Right cardiac atrium (tissue), 5 donors: ENCODE results near the gene TRIM54. TPM values are rescaled to one million over a fixed set of nuclear protein-coding genes. Genes with fewer than 3 reads are reported as not detected.

Experiments
- ATAC-seq, 2 donors: fragments of 200-7000 bp; cut with Tn5 transposase; one replicate each; pipeline versions ENCODE4 v1.8.0 to v1.9.1; 2020; ENCODE audit warnings: moderate library complexity in 2 of 2, mild to moderate bottlenecking in 1 of 2
- DNase-seq, 3 donors: peaks; one replicate each; pipeline ENCODE4 v3.0.0-alpha.2; 2020
- H3K27ac ChIP-seq: one replicate; pipeline ENCODE4 v1.5.1; 2013; ENCODE audit warnings: mild to moderate bottlenecking, low read length, control low read depth, moderate library complexity
- H3K27me3 ChIP-seq: one replicate; pipeline ENCODE4 v1.6.1; 2013; ENCODE audit not compliant: control insufficient read depth, insufficient read depth
- H3K4me1 ChIP-seq: one replicate; pipeline ENCODE4 v1.6.1; 2013; ENCODE audit warnings: low read length; ENCODE audit not compliant: control insufficient read depth, insufficient read depth
- H3K4me3 ChIP-seq: one replicate; pipeline ENCODE4 v1.5.1; 2013; ENCODE audit warnings: low read length, control low read depth
- H3K9me3 ChIP-seq: one replicate; pipeline ENCODE4 v1.6.1; 2013; ENCODE audit warnings: low read length; ENCODE audit not compliant: control insufficient read depth
- WGBS: extraction: QIAGEN DNeasy Blood & Tissue Kit; methylation state at CpG from one replicate; pipeline ENCODE4 v1.1.7; 2013; 5-methylcytosine and 5-hydroxymethylcytosine counted together
- intact Hi-C, 4 donors: fragments of 100-400 bp; cut with DNase I; formaldehyde crosslinking; loops; one replicate each; pipeline versions ENCODE4 v1.11.0 to v1.14.0; 2022 to 2023
- polyA plus RNA-seq: library from polyadenylated mRNA; stranded (reverse); fragments of 200-250 nt; gene quantifications from one replicate; pipeline ENCODE4 v1.2.3, GENCODE V29; 2013
- total RNA-seq, 4 donors: library from RNA; stranded (reverse); fragmentation: NEBNext Ultra II Directional; extraction: Animal tissue kit (Norgen Biotek cat#: 25700); gene quantifications; one replicate each; pipeline ENCODE4 v1.2.1, GENCODE V29; 2021
- donor health status: healthy with polysubstance abuse.
- donor health status: DM: no; HTN: yes; CAD: no.
- donor health status: DM: no; HTN: no; CAD: no.
- donor health status: DM: no; HTN: yes; CAD: no; lungs with severe emphysema.
- donor health status: DM: yes; HTN: yes; CAD: no.

Gene TRIM54
- total and polyA plus RNA-seq, 5 donors = 101 to 188 (median 144) TPM

GRCh38 chr2:27243391-27244130 is 38.7 kb upstream of the TRIM54 start:
- Histone ChIP-seq H3K9me3 (no peaks in the 10 kb centered on the region), H3K4me3 (no peak overlapping the region), H3K27me3 (no peaks in the 10 kb centered on the region), H3K27ac (peak overlapping the region; percentile 60), H3K4me1 (peaks cover 1% of the 10 kb centered on the region)
- intact Hi-C loops = no loop called here
- DNase-seq (peak in 2 of 3 donors; percentile 46 to 54), ATAC-seq (peak; percentile 40 to 42)
- 61% methylated on average over 19 of the region's 19 CpGs for WGBS

- H3K4me1 ChIP-seq = peaks cover 1% of the 10 kb centered on the region
- H3K9me3 ChIP-seq = no peaks in the 10 kb centered on the region
- H3K27ac ChIP-seq = peak overlapping the region; percentile 15
- no peaks in the 10 kb centered on the region for H3K27me3 ChIP-seq
- 65% methylated on average over 10 of the region's 10 CpGs for WGBS
- no peak for ATAC-seq
- intact Hi-C loops = loop anchor here in 1 of 4 donors (5.0 kb wide), 1 partner anchor 37 kb away; the partner anchor contains the start of gene TRIM54
- DNase-seq = peak in 1 of 3 donors; percentile 10
- no peak overlapping the region for H3K4me3 ChIP-seq
Observed at GRCh38 chr2:27245116-27245515, 37.1 kb upstream of the TRIM54 start.

GRCh38 chr2:27245626-27246025 is 36.6 kb upstream of the TRIM54 start:
- 38% methylated on average over 4 of the region's 4 CpGs for WGBS
- Histone ChIP-seq H3K4me1 (peaks cover 1% of the 10 kb centered on the region), H3K4me3 (no peak overlapping the region), H3K27ac (no peak overlapping the region), H3K27me3 (no peaks in the 10 kb centered on the region), H3K9me3 (no peaks in the 10 kb centered on the region)
- ATAC-seq = no peak
- intact Hi-C loops = loop anchor here in 1 of 4 donors (5.0 kb wide), 1 partner anchor 37 kb away; the partner anchor contains the start of gene TRIM54
- no peak for DNase-seq

- no peaks in the 10 kb centered on the region for H3K9me3 ChIP-seq
- intact Hi-C loops = loop anchor here in 1 of 4 donors (5.0 kb wide), 1 partner anchor 34 kb away; the partner anchor contains the start of gene TRIM54
- 67% methylated on average over 4 of the region's 4 CpGs for WGBS
- H3K27ac ChIP-seq = no peak overlapping the region
- ATAC-seq = no peak
- DNase-seq = no peak
- H3K4me3 ChIP-seq = no peak overlapping the region
- no peaks in the 10 kb centered on the region for H3K27me3 ChIP-seq
- H3K4me1 ChIP-seq = peaks cover 1% of the 10 kb centered on the region
Observed at GRCh38 chr2:27247893-27248292, 34.3 kb upstream of the TRIM54 start.

- H3K27ac ChIP-seq = no peak overlapping the region
- no peak overlapping the region for H3K4me3 ChIP-seq
- no peak for ATAC-seq
- H3K27me3 ChIP-seq = no peaks in the 10 kb centered on the region
- DNase-seq = peak in 1 of 3 donors; percentile 15
- WGBS = 46% methylated on average over 12 of the region's 12 CpGs
- peaks cover 1% of the 10 kb centered on the region for H3K4me1 ChIP-seq
- intact Hi-C loops = loop anchor here in 1 of 4 donors (5.0 kb wide), 1 partner anchor 33 kb away; the partner anchor contains the start of gene TRIM54
- H3K9me3 ChIP-seq = no peaks in the 10 kb centered on the region
Observed at GRCh38 chr2:27249159-27249890, 32.9 kb upstream of the TRIM54 start.

GRCh38 chr2:27249891-27250651 is 32.2 kb upstream of the TRIM54 start:
- no peaks in the 10 kb centered on the region for H3K27me3 ChIP-seq
- H3K4me1 ChIP-seq = no peaks in the 10 kb centered on the region
- DNase-seq = peak; percentile 57 to 86 (median 83)
- no peaks in the 10 kb centered on the region for H3K9me3 ChIP-seq
- intact Hi-C loops = loop anchor here in 1 of 4 donors (5.0 kb wide), 1 partner anchor 32 kb away; the partner anchor contains the start of gene TRIM54
- H3K4me3 ChIP-seq = no peak overlapping the region
- WGBS = 22% methylated on average over 22 of the region's 22 CpGs
- ATAC-seq = peak; percentile 73 to 85
- H3K27ac ChIP-seq = no peak overlapping the region

- ATAC-seq (no peak), DNase-seq (peak in 1 of 3 donors; percentile 22)
- Histone ChIP-seq H3K4me1 (no peaks in the 10 kb centered on the region), H3K27me3 (no peaks in the 10 kb centered on the region), H3K4me3 (no peak overlapping the region), H3K9me3 (no peaks in the 10 kb centered on the region), H3K27ac (no peak overlapping the region)
- 55% methylated on average over 13 of the region's 13 CpGs for WGBS
- intact Hi-C loops = no loop called here
Observed at GRCh38 chr2:27250652-27251379, 31.4 kb upstream of the TRIM54 start.

GRCh38 chr2:27251766-27252165 is 30.5 kb upstream of the TRIM54 start:
- Histone ChIP-seq H3K27ac (no peak overlapping the region), H3K9me3 (no peaks in the 10 kb centered on the region), H3K4me3 (no peak overlapping the region), H3K27me3 (no peaks in the 10 kb centered on the region), H3K4me1 (no peaks in the 10 kb centered on the region)
- no peak for DNase-seq
- WGBS = 78% methylated on average over 13 of the region's 13 CpGs
- ATAC-seq = no peak
- intact Hi-C loops = no loop called here

- H3K27me3 ChIP-seq = no peaks in the 10 kb centered on the region
- H3K27ac ChIP-seq = no peak overlapping the region
- ATAC-seq (peak; percentile 25 to 30), DNase-seq (no peak)
- intact Hi-C loops = no loop called here
- no peaks in the 10 kb centered on the region for H3K9me3 ChIP-seq
- H3K4me3 ChIP-seq = no peak overlapping the region
- H3K4me1 ChIP-seq = no peaks in the 10 kb centered on the region
- 16% methylated on average over 13 of the region's 13 CpGs for WGBS
Observed at GRCh38 chr2:27255187-27255586, 27.0 kb upstream of the TRIM54 start.

GRCh38 chr2:27255660-27256059 is 26.6 kb upstream of the TRIM54 start:
- no peaks in the 10 kb centered on the region for H3K9me3 ChIP-seq
- H3K4me1 ChIP-seq = no peaks in the 10 kb centered on the region
- H3K4me3 ChIP-seq = no peak overlapping the region
- intact Hi-C loops = no loop called here
- H3K27ac ChIP-seq = no peak overlapping the region
- 15% methylated on average over 1 of the region's 1 CpG for WGBS
- H3K27me3 ChIP-seq = no peaks in the 10 kb centered on the region
- DNase-seq = no peak
- no peak for ATAC-seq
